HG03060 (cell line): ENCODE data around the gene ZFPM1.
"Not testable (repeated sequence)": the region's sequence is repeated elsewhere in the genome, so short reads cannot be mapped to it uniquely, and the experiment has no call there.

Source experiments
- ATAC-seq: cut with Tn5 transposase; IDR thresholded peaks from one replicate; pipeline ENCODE4 v1.9.1; 2021; ENCODE audit warnings: low read depth, moderate number of reproducible peaks; ENCODE audit not compliant: unreplicated experiment

The ZFPM1 gene

GRCh38 chr16:88453217-88453531 is at the start of gene ZFPM1:
Gene ZFPM1, plus strand, starts transcription at chr16:88453280. Its CDS starts 359 bp downstream, at chr16:88453639.
- ATAC-seq, result no peak

GRCh38 chr16:88403794-88404581 is 49.1 kb upstream of the ZFPM1 start:
- ATAC-seq, result no peak

- ATAC-seq, result no peak
These were observed 48.3 kb upstream of the ZFPM1 start for GRCh38 chr16:88404769-88405168.

GRCh38 chr16:88405216-88406060 is 47.6 kb upstream of the ZFPM1 start:
- no peak for ATAC-seq

- no peak for ATAC-seq
These were observed 46.7 kb upstream of the ZFPM1 start for GRCh38 chr16:88406096-88407041.

- ATAC-seq, result no peak
These were observed 46.0 kb upstream of the ZFPM1 start for GRCh38 chr16:88407042-88407420.

GRCh38 chr16:88407807-88408206 is 45.3 kb upstream of the ZFPM1 start:
- no peak for ATAC-seq

GRCh38 chr16:88408561-88409142 is 44.4 kb upstream of the ZFPM1 start:
- ATAC-seq, result no peak

- ATAC-seq, result no peak
These were observed 43.6 kb upstream of the ZFPM1 start for GRCh38 chr16:88409296-88410065.

GRCh38 chr16:88410297-88410968 is 42.6 kb upstream of the ZFPM1 start:
- not testable (repeated sequence) for ATAC-seq

GRCh38 chr16:88411951-88412576 is 41.0 kb upstream of the ZFPM1 start:
- ATAC-seq, result no peak

GRCh38 chr16:88412766-88413165 is 40.3 kb upstream of the ZFPM1 start:
- ATAC-seq, result no peak

- ATAC-seq, result no peak
These were observed 39.8 kb upstream of the ZFPM1 start for GRCh38 chr16:88413231-88413630.

GRCh38 chr16:88413631-88414030 is 39.4 kb upstream of the ZFPM1 start:
- no peak for ATAC-seq

- ATAC-seq, result no peak
These were observed 38.3 kb upstream of the ZFPM1 start for GRCh38 chr16:88414521-88415380.

GRCh38 chr16:88415381-88415705 is 37.7 kb upstream of the ZFPM1 start:
- ATAC-seq, result no peak

GRCh38 chr16:88415713-88416323 is 37.3 kb upstream of the ZFPM1 start:
- no peak for ATAC-seq
